Hepatocyte (in vitro differentiated cells): ENCODE data around the gene XIRP1. TPM values are rescaled to one million over a fixed set of nuclear protein-coding genes. Genes with fewer than 3 reads are reported as not detected.

Experiments used
- DNase-seq: peaks from one replicate; pipeline ENCODE4 v3.0.0-alpha.2; 2016; ENCODE audit warnings: low spot score
- H2AFZ ChIP-seq: fragments of 200-600 bp; sonication (generic); 2 replicates; pipeline ENCODE4 v1.6.0; 2016; ENCODE audit warnings: antibody characterized with exemption, mild to moderate bottlenecking
- H3K27ac ChIP-seq: fragments of 200-600 bp; sonication (generic); 2 replicates; pipeline ENCODE4 v1.5.1; 2016; ENCODE audit warnings: mild to moderate bottlenecking
- H3K27me3 ChIP-seq: fragments of 200-600 bp; sonication (generic); 2 replicates; pipeline ENCODE4 v1.6.1; 2016
- H3K36me3 ChIP-seq: fragments of 200-600 bp; sonication (generic); replicated peaks from 2 replicates; pipeline ENCODE4 v1.5.1; 2016; ENCODE audit warnings: low read depth; ENCODE audit not compliant: insufficient read depth
- H3K4me1 ChIP-seq: fragments of 200-600 bp; sonication (generic); 2 replicates; pipeline ENCODE4 v1.5.1; 2016; ENCODE audit warnings: mild to moderate bottlenecking, moderate library complexity; ENCODE audit not compliant: insufficient read depth
- H3K4me2 ChIP-seq: fragments of 200-600 bp; sonication (generic); 2 replicates; pipeline ENCODE4 v1.6.0; 2016
- H3K4me3 ChIP-seq: fragments of 200-600 bp; sonication (generic); 2 replicates; pipeline ENCODE4 v1.5.1; 2016; ENCODE audit warnings: mild to moderate bottlenecking
- H3K79me2 ChIP-seq: fragments of 200-600 bp; sonication (generic); 2 replicates; pipeline ENCODE4 v1.6.0; 2017; ENCODE audit warnings: mild to moderate bottlenecking
- H3K9me2 ChIP-seq: fragments of 200-600 bp; sonication (generic); replicated peaks from 2 replicates; pipeline ENCODE4 v1.6.0; 2017; ENCODE audit warnings: mild to moderate bottlenecking; ENCODE audit not compliant: insufficient read depth
- H3K9me3 ChIP-seq: fragments of 200-600 bp; sonication (generic); 2 replicates; pipeline ENCODE4 v1.5.1; 2016; ENCODE audit warnings: low read depth, mild to moderate bottlenecking
- H4K20me1 ChIP-seq: fragments of 200-600 bp; sonication (generic); 2 replicates; pipeline ENCODE4 v1.6.0; 2016; ENCODE audit warnings: mild to moderate bottlenecking; ENCODE audit not compliant: insufficient read depth, poor library complexity, severe bottlenecking
- CTCF ChIP-seq: fragments of 200-600 bp; sonication (generic); IDR thresholded peaks from 2 replicates; pipeline ENCODE4 v1.5.1; 2016; ENCODE audit warnings: antibody characterized with exemption, mild to moderate bottlenecking; ENCODE audit not compliant: poor library complexity
- EZH2 ChIP-seq: fragments of 200-600 bp; sonication (generic); IDR thresholded peaks from 2 replicates; pipeline ENCODE4 v1.6.1; 2016; ENCODE audit warnings: antibody characterized with exemption, mild to moderate bottlenecking, borderline replicate concordance
- EZH2phosphoT487 ChIP-seq: fragments of 200-600 bp; sonication (generic); IDR thresholded peaks from one replicate; pipeline ENCODE4 v1.6.1; 2018; ENCODE audit warnings: antibody characterized with exemption, mild to moderate bottlenecking, low read depth, moderate library complexity; ENCODE audit not compliant: unreplicated experiment, severe bottlenecking
- WGBS: methylation state at CpG from one replicate; pipeline ENCODE4 v1.1.6; 2016; ENCODE audit warnings: low lambda C conversion rate; ENCODE audit errors: missing lambda C conversion rate; 5-methylcytosine and 5-hydroxymethylcytosine counted together
- polyA plus RNA-seq: library from polyadenylated mRNA; unstranded; fragments of >200 nt; fragmentation: Nextera tagmentation; extraction: Ambion mirVana; gene quantifications from 2 replicates; pipeline ENCODE4 v1.2.1, GENCODE V29; 2016
- total RNA-seq: library from RNA; depleted of rRNA; stranded (reverse); fragments of >200 nt; gene quantifications from 2 replicates; pipeline ENCODE4 v1.2.3, GENCODE V29; 2014

XIRP1 gene
- total RNA-seq: 0.10 TPM in 1 of 2 replicates, not detected in the other
- polyA plus RNA-seq: 1.4 TPM in 1 of 2 replicates, not detected in the other

- H3K79me2 ChIP-seq: no peaks in the 10 kb centered on the region
- no peak for DNase-seq
- H3K27me3 ChIP-seq: no peaks in the 10 kb centered on the region
- no peaks in the 10 kb centered on the region for H3K4me1 ChIP-seq
- H2AFZ ChIP-seq: no peak within 1 kb of the TSS
- no peaks in the 10 kb centered on the region for H4K20me1 ChIP-seq
- H3K4me3 ChIP-seq: no peak within 1 kb of the TSS
- TF ChIP-seq EZH2: no peak
- TF ChIP-seq EZH2phosphoT487: no peak
- TF ChIP-seq CTCF: no peak
- no peaks in the 10 kb centered on the region for H3K36me3 ChIP-seq
- no peaks in the 10 kb centered on the region for H3K9me3 ChIP-seq
- 83% methylated on average over 8 of the region's 9 CpGs for WGBS
- no peak within 1 kb of the TSS for H3K4me2 ChIP-seq
- H3K9me2 ChIP-seq: no peaks in the 10 kb centered on the region
- H3K27ac ChIP-seq: no peak within 1 kb of the TSS
Observed at GRCh38 chr3:39192490-39193092, at the start of gene XIRP1. TSS of gene XIRP1 (minus strand) at chr3:39192595. CDS start at chr3:39189445, 3,150 bp downstream.

- no peak overlapping the region for H2AFZ ChIP-seq
- no peaks in the 10 kb centered on the region for H3K4me1 ChIP-seq
- no peak for DNase-seq
- no peak overlapping the region for H3K4me2 ChIP-seq
- H3K27ac ChIP-seq: no peak overlapping the region
- TF ChIP-seq EZH2 (no peak), EZH2phosphoT487 (no peak), CTCF (no peak)
- H3K9me3 ChIP-seq: no peaks in the 10 kb centered on the region
- no peak overlapping the region for H3K4me3 ChIP-seq
- H4K20me1 ChIP-seq: no peaks in the 10 kb centered on the region
- no peaks in the 10 kb centered on the region for H3K79me2 ChIP-seq
- no peaks in the 10 kb centered on the region for H3K9me2 ChIP-seq
- H3K36me3 ChIP-seq: no peaks in the 10 kb centered on the region
- H3K27me3 ChIP-seq: no peaks in the 10 kb centered on the region
Observed at GRCh38 chr3:39241561-39241960, 49.2 kb upstream of the XIRP1 start.

- 79% methylated on average over 6 of the region's 6 CpGs for WGBS
- Histone ChIP-seq H3K4me2 (no peak overlapping the region), H3K4me3 (no peak overlapping the region), H3K79me2 (no peaks in the 10 kb centered on the region), H3K27me3 (no peaks in the 10 kb centered on the region), H3K27ac (no peak overlapping the region), H3K36me3 (no peaks in the 10 kb centered on the region), H3K4me1 (no peaks in the 10 kb centered on the region), H3K9me2 (no peaks in the 10 kb centered on the region), H3K9me3 (no peaks in the 10 kb centered on the region), H2AFZ (no peak overlapping the region), H4K20me1 (no peaks in the 10 kb centered on the region)
- DNase-seq: no peak
- TF ChIP-seq EZH2 (no peak), CTCF (no peak), EZH2phosphoT487 (no peak)
Observed at GRCh38 chr3:39237027-39237426, 44.6 kb upstream of the XIRP1 start.

- no peaks in the 10 kb centered on the region for H3K79me2 ChIP-seq
- no peak overlapping the region for H3K4me3 ChIP-seq
- TF ChIP-seq EZH2 (no peak), EZH2phosphoT487 (no peak), CTCF (no peak)
- H3K9me2 ChIP-seq: no peaks in the 10 kb centered on the region
- no peaks in the 10 kb centered on the region for H4K20me1 ChIP-seq
- H3K27ac ChIP-seq: no peak overlapping the region
- no peak overlapping the region for H2AFZ ChIP-seq
- H3K9me3 ChIP-seq: no peaks in the 10 kb centered on the region
- WGBS: 33% methylated on average over 2 of the region's 2 CpGs
- H3K4me1 ChIP-seq: no peaks in the 10 kb centered on the region
- no peaks in the 10 kb centered on the region for H3K27me3 ChIP-seq
- DNase-seq: no peak
- no peaks in the 10 kb centered on the region for H3K36me3 ChIP-seq
- no peak overlapping the region for H3K4me2 ChIP-seq
Observed at GRCh38 chr3:39234651-39235050, 42.3 kb upstream of the XIRP1 start.
